Chondrocyte (in vitro differentiated cells): Measurements from ENCODE around the gene SLC6A7. TPM values are rescaled to one million over a fixed set of nuclear protein-coding genes. Genes with fewer than 3 reads are reported as not detected.

ENCODE experiments used
- DNase-seq: peaks from one replicate; pipeline ENCODE4 v3.0.0; 2021; ENCODE audit warnings: mixed read lengths, low spot score
- H3K27ac Mint-ChIP-seq: one replicate; pipeline ENCODE4 v1.8.0; 2021; ENCODE audit warnings: mild to moderate bottlenecking, moderate library complexity, mixed read lengths; ENCODE audit not compliant: unreplicated experiment
- H3K27me3 Mint-ChIP-seq: 2 replicates; pipeline ENCODE4 v1.8.0; 2021; ENCODE audit warnings: low read depth, mixed read lengths
- H3K36me3 Mint-ChIP-seq: 2 replicates; pipeline ENCODE4 v1.8.0; 2021; ENCODE audit warnings: low read depth, mixed read lengths
- H3K4me1 Mint-ChIP-seq: 2 replicates; pipeline ENCODE4 v1.8.0; 2021; ENCODE audit warnings: low read depth, mild to moderate bottlenecking, mixed read lengths
- H3K4me3 Mint-ChIP-seq: one replicate; pipeline ENCODE4 v1.8.0; 2021; ENCODE audit warnings: mild to moderate bottlenecking, moderate library complexity, mixed read lengths; ENCODE audit not compliant: unreplicated experiment
- H3K9me3 Mint-ChIP-seq: 2 replicates; pipeline ENCODE4 v1.8.0; 2021; ENCODE audit warnings: low read depth, mixed read lengths
- CTCF ChIP-seq: fragments of 200-600 bp; sonication (generic); IDR thresholded peaks from 2 replicates; pipeline ENCODE4 v1.5.0; 2021; ENCODE audit warnings: antibody characterized with exemption, mild to moderate bottlenecking, moderate library complexity
- total RNA-seq: library from RNA; stranded (reverse); gene quantifications from 3 replicates; pipeline ENCODE4 v1.2.1, GENCODE V29; 2021

Gene SLC6A7
- total RNA-seq, 1 donor from 2014 or later: not detected

GRCh38 chr5:150215979-150216944 is 26.4 kb downstream of the SLC6A7 start:
- peaks cover 14% of the 10 kb centered on the region for H3K4me1 Mint-ChIP-seq
- H3K9me3 Mint-ChIP-seq: no peaks in the 10 kb centered on the region
- DNase-seq: no peak
- no peaks in the 10 kb centered on the region for H3K36me3 Mint-ChIP-seq
- no peak for TF ChIP-seq CTCF
- H3K27ac Mint-ChIP-seq: no peak overlapping the region
- H3K4me3 Mint-ChIP-seq: no peak overlapping the region
- no peaks in the 10 kb centered on the region for H3K27me3 Mint-ChIP-seq

GRCh38 chr5:150217038-150217437 is 27.2 kb downstream of the SLC6A7 start:
- Mint-ChIP-seq H3K4me1 (peaks cover 14% of the 10 kb centered on the region), H3K27me3 (no peaks in the 10 kb centered on the region), H3K9me3 (no peaks in the 10 kb centered on the region), H3K27ac (no peak overlapping the region), H3K4me3 (no peak overlapping the region), H3K36me3 (no peaks in the 10 kb centered on the region)
- TF ChIP-seq CTCF: no peak
- no peak for DNase-seq

- DNase-seq: no peak
- peak; percentile 96 for TF ChIP-seq CTCF
- Mint-ChIP-seq H3K4me1 (peaks cover 14% of the 10 kb centered on the region), H3K4me3 (no peak overlapping the region), H3K36me3 (no peaks in the 10 kb centered on the region), H3K27ac (no peak overlapping the region), H3K9me3 (no peaks in the 10 kb centered on the region), H3K27me3 (no peaks in the 10 kb centered on the region)
Measured at GRCh38 chr5:150217873-150218692, 28.2 kb downstream of the SLC6A7 start.

- no peak for DNase-seq
- no peaks in the 10 kb centered on the region for H3K9me3 Mint-ChIP-seq
- TF ChIP-seq CTCF: no peak
- H3K36me3 Mint-ChIP-seq: no peaks in the 10 kb centered on the region
- peaks cover 12% of the 10 kb centered on the region for H3K4me1 Mint-ChIP-seq
- no peaks in the 10 kb centered on the region for H3K27me3 Mint-ChIP-seq
- H3K4me3 Mint-ChIP-seq: no peak overlapping the region
- no peak overlapping the region for H3K27ac Mint-ChIP-seq
Measured at GRCh38 chr5:150218693-150219035, 28.8 kb downstream of the SLC6A7 start.

- Mint-ChIP-seq H3K27ac (no peak overlapping the region), H3K9me3 (no peaks in the 10 kb centered on the region), H3K4me1 (peaks cover 7% of the 10 kb centered on the region), H3K36me3 (no peaks in the 10 kb centered on the region), H3K27me3 (no peaks in the 10 kb centered on the region), H3K4me3 (no peak overlapping the region)
- no peak for TF ChIP-seq CTCF
- DNase-seq: no peak
Measured at GRCh38 chr5:150219142-150219541, 29.3 kb downstream of the SLC6A7 start.
